C1 segment of cervical spinal cord (tissue), 14 donors: ENCODE data around the gene ESYT2.

Experiments used
- DNase-seq, 14 donors: peaks; one replicate each; lab custom pipeline; 2025; lab: John Stamatoyannopoulos, UW

Gene ESYT2

GRCh38 chr7:158804335-158804734 lies 25.0 kb downstream of the ESYT2 start:
- no peak for DNase-seq

- no peak for DNase-seq
Observed at GRCh38 chr7:158803367-158803969, 25.8 kb downstream of the ESYT2 start.

GRCh38 chr7:158802535-158803366 lies 26.6 kb downstream of the ESYT2 start:
- DNase-seq = no peak

- no peak for DNase-seq
Observed at GRCh38 chr7:158798741-158799140, 30.6 kb downstream of the ESYT2 start.

GRCh38 chr7:158796667-158797066 lies 32.6 kb downstream of the ESYT2 start:
- no peak for DNase-seq

GRCh38 chr7:158795272-158795671 lies 34.0 kb downstream of the ESYT2 start:
- DNase-seq = no peak

- DNase-seq = no peak
Observed at GRCh38 chr7:158791107-158791506, 38.2 kb downstream of the ESYT2 start.

GRCh38 chr7:158789842-158790241 lies 39.5 kb downstream of the ESYT2 start:
- no peak for DNase-seq

GRCh38 chr7:158786898-158787297 lies 42.4 kb downstream of the ESYT2 start:
- no peak for DNase-seq

GRCh38 chr7:158784270-158784669 lies 45.0 kb downstream of the ESYT2 start:
- no peak for DNase-seq

- no peak for DNase-seq
Observed at GRCh38 chr7:158783595-158783994, 45.7 kb downstream of the ESYT2 start.

- DNase-seq = no peak
Observed at GRCh38 chr7:158782761-158783401, 46.4 kb downstream of the ESYT2 start.

- DNase-seq = no peak
Observed at GRCh38 chr7:158781974-158782664, 47.2 kb downstream of the ESYT2 start.

GRCh38 chr7:158781217-158781973 lies 47.9 kb downstream of the ESYT2 start:
- no peak for DNase-seq

GRCh38 chr7:158779061-158780000 lies 50.0 kb downstream of the ESYT2 start:
- DNase-seq = no peak

- no peak for DNase-seq
Observed at GRCh38 chr7:158778471-158778870, 50.8 kb downstream of the ESYT2 start.

GRCh38 chr7:158777793-158778192 lies 51.5 kb downstream of the ESYT2 start:
- no peak for DNase-seq

- DNase-seq = no peak
Observed at GRCh38 chr7:158776474-158776873, 52.8 kb downstream of the ESYT2 start.

- no peak for DNase-seq
Observed at GRCh38 chr7:158774952-158775351, 54.4 kb downstream of the ESYT2 start.

GRCh38 chr7:158772916-158773315 lies 56.4 kb downstream of the ESYT2 start:
- DNase-seq = no peak
